Naive thymus-derived CD4-positive, alpha-beta T cell (primary cell): ENCODE results near the gene ARID5B. TPM values are rescaled to one million over a fixed set of nuclear protein-coding genes. Genes with fewer than 3 reads are reported as not detected.
A peak's percentile ranks its signal among the peaks of the same experiment; 100 is the strongest.

Experiments
- ATAC-seq: fragments of 150-1000 bp; cut with Tn5 transposase; 2 replicates; pipeline ENCODE4 v1.10.0; 2021; ENCODE audit warnings: mild to moderate bottlenecking, moderate library complexity
- CTCF ChIA-PET: fragments of 350-600 bp; sonication (Branson Sonifier 250); formaldehyde crosslinking; loops from one replicate; lab custom pipeline; 2021; ENCODE audit warnings: antibody characterized with exemption; lab: Charles Lee
- POLR2A ChIA-PET: fragments of 350-600 bp; sonication (Branson Sonifier 250); formaldehyde crosslinking; loops from one replicate; lab custom pipeline; 2021; ENCODE audit warnings: antibody characterized with exemption, inconsistent platforms; lab: Charles Lee
- DNase-seq, 9 donors: peaks; one replicate each; pipeline versions ENCODE4 v3.0.0 to v3.0.0-alpha.2; 2020 to 2022; ENCODE audit warnings: mixed read lengths in 1 of 9
- H3K27ac ChIP-seq: one replicate; pipeline ENCODE4 v1.7.0; 2013; ENCODE audit warnings: mild to moderate bottlenecking, low read depth, low read length, moderate library complexity
- H3K27me3 ChIP-seq, 2 donors: one replicate each; pipeline ENCODE4 v1.7.0; 2013; ENCODE audit warnings: low read length in 2 of 2, mild to moderate bottlenecking in 2 of 2, moderate library complexity in 2 of 2; ENCODE audit not compliant: control insufficient read depth in 2 of 2, insufficient read depth in 2 of 2
- H3K36me3 ChIP-seq, 3 experiments: 1 replicate in 2 of 3; 2 replicates in 1 of 3; pipeline ENCODE4 v1.7.0; 2013; ENCODE audit warnings: low read length in 3 of 3, mild to moderate bottlenecking in 3 of 3, moderate library complexity in 1 of 3; ENCODE audit not compliant: insufficient read depth in 3 of 3, control insufficient read depth in 2 of 3
- H3K4me1 ChIP-seq, 2 donors: one replicate each; pipeline ENCODE4 v1.7.0; 2013; ENCODE audit warnings: low read length in 2 of 2, mild to moderate bottlenecking in 2 of 2, moderate library complexity in 1 of 2; ENCODE audit not compliant: control insufficient read depth in 2 of 2, insufficient read depth in 2 of 2
- H3K4me3 ChIP-seq: 2 replicates; pipeline ENCODE4 v1.7.0; 2013; ENCODE audit warnings: mild to moderate bottlenecking, low read length
- H3K9me3 ChIP-seq, 3 experiments: 1 replicate in 2 of 3; 2 replicates in 1 of 3; pipeline ENCODE4 v1.7.0; 2013; ENCODE audit warnings: low read length in 3 of 3; ENCODE audit not compliant: control insufficient read depth in 2 of 3
- H3K27ac Mint-ChIP-seq, 9 donors: one replicate each; pipeline ENCODE4 v1.8.0; 2020 to 2022; ENCODE audit warnings: mixed read lengths in 9 of 9, mild to moderate bottlenecking in 8 of 9, moderate library complexity in 5 of 9, inconsistent platforms in 2 of 9
- H3K27me3 Mint-ChIP-seq, 5 donors: one replicate each; pipeline ENCODE4 v1.8.0; 2021 to 2022; ENCODE audit warnings: mixed read lengths in 5 of 5, mild to moderate bottlenecking in 1 of 5
- H3K36me3 Mint-ChIP-seq, 5 donors: one replicate each; pipeline ENCODE4 v1.8.0; 2020 to 2022; ENCODE audit warnings: mixed read lengths in 5 of 5, mild to moderate bottlenecking in 3 of 5, inconsistent platforms in 1 of 5
- H3K4me1 Mint-ChIP-seq, 7 donors: one replicate each; pipeline ENCODE4 v1.8.0; 2020 to 2022; ENCODE audit warnings: mixed read lengths in 7 of 7, mild to moderate bottlenecking in 3 of 7, inconsistent platforms in 1 of 7
- H3K4me3 Mint-ChIP-seq, 10 donors: one replicate each; pipeline ENCODE4 v1.8.0; 2020 to 2022; ENCODE audit warnings: mild to moderate bottlenecking in 10 of 10, mixed read lengths in 10 of 10, moderate library complexity in 6 of 10, inconsistent platforms in 2 of 10
- H3K9me3 Mint-ChIP-seq, 11 donors: one replicate each; pipeline ENCODE4 v1.8.0; 2020 to 2022; ENCODE audit warnings: mixed read lengths in 11 of 11, mild to moderate bottlenecking in 4 of 11, inconsistent platforms in 1 of 11, moderate library complexity in 1 of 11
- intact Hi-C, 2 donors: fragments of 100-400 bp; cut with micrococcal nuclease; formaldehyde crosslinking; loops; one replicate each; pipeline ENCODE4 v1.15.1; 2023
- polyA plus RNA-seq, 2 donors: library from polyadenylated mRNA; unstranded; fragments of 300-500 nt; fragmentation: Illumina TruSeq; gene quantifications; one replicate each; pipeline ENCODE4 v1.2.3, GENCODE V29; 2021
- total RNA-seq, 6 experiments: library from RNA in 5 of 6; stranded (reverse) in 5 of 6; gene quantifications; 1 replicate in 5 of 6; 2 replicates in 1 of 6; pipeline ENCODE4 v1.2.3 and lab custom pipeline; 2021 to 2026

The ARID5B gene
- total and polyA plus RNA-seq, 7 experiments from 2014 or later: 18.6 to 60.8 (median 47.4) TPM

DNA sequence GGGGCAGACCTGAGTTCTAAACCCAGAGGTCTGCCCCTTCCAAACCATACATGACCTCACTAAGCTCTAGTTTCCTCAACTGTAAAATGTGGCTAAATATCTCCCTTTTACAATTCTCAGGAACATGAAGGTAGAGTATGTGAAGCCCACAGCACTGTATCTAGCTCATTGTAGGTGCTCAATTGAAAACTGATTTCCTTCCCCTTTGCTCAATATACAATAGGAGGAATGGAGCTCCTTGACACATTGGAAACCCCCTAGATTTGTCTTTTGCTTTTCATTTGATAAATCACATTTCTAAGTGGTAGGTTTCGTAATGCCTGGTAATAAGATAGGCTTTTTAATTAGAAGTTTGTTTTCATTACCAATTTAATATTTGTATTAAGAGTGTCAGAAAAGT lies 153.3 kb downstream of the ARID5B start:
- ChIA-PET CTCF (interaction anchor here (0.6 to 0.7 kb wide), 2 partner anchors 190 to 1213 kb away, joined by 3 to 4 read pairs; no protein-coding TSS in a partner anchor), POLR2A (interaction anchor here (0.9 to 1.4 kb wide), 4 partner anchors 17 to 157 kb away, joined by 3 read pairs; no protein-coding TSS in a partner anchor)
- intact Hi-C loops: loop anchor here (1.0 kb wide), 2 partner anchors 7 to 9 kb away; no protein-coding TSS in a partner anchor
- Mint-ChIP-seq H3K4me1 (peaks cover 47 to 93% (median 81%) of the 10 kb centered on the region in 7 donors), H3K9me3 (peaks cover 0 to 4% (median 0%) of the 10 kb centered on the region in 11 donors), H3K27me3 (no peaks in the 10 kb centered on the region), H3K36me3 (peaks cover 19 to 87% (median 74%) of the 10 kb centered on the region in 5 donors), H3K27ac (peak overlapping the region; percentile 66 to 100 (median 76)), H3K4me3 (peak overlapping the region in 9 of 10 donors; percentile 25 to 89 (median 59))
- no peak for DNase-seq
- H3K36me3 ChIP-seq: peaks cover 7 to 24% (median 11%) of the 10 kb centered on the region in 3 experiments
- ATAC-seq: peak; percentile 23
- H3K4me1 ChIP-seq: peaks cover 34 to 36% of the 10 kb centered on the region in 2 donors
- no peaks in the 10 kb centered on the region for H3K27me3 ChIP-seq
- peak overlapping the region; percentile 28 for H3K27ac ChIP-seq
- H3K4me3 ChIP-seq: no peak overlapping the region
- no peaks in the 10 kb centered on the region for H3K9me3 ChIP-seq

- peaks cover 50 to 93% (median 75%) of the 10 kb centered on the region in 7 donors for H3K4me1 Mint-ChIP-seq
- peaks cover 34 to 36% of the 10 kb centered on the region in 2 donors for H3K4me1 ChIP-seq
- DNase-seq: no peak
- peak overlapping the region in 5 of 9 donors; percentile 9 to 100 (median 46) for H3K27ac Mint-ChIP-seq
- no peaks in the 10 kb centered on the region for H3K9me3 ChIP-seq
- CTCF ChIA-PET: interaction anchor here (1.1 to 1.2 kb wide), 3 partner anchors 10 to 17 kb away, joined by 3 to 4 read pairs (median 3); no protein-coding TSS in a partner anchor
- peaks cover 10 to 31% (median 12%) of the 10 kb centered on the region in 3 experiments for H3K36me3 ChIP-seq
- peaks cover 0 to 8% (median 0%) of the 10 kb centered on the region in 11 donors for H3K9me3 Mint-ChIP-seq
- peaks cover 28 to 90% (median 86%) of the 10 kb centered on the region in 5 donors for H3K36me3 Mint-ChIP-seq
- H3K27me3 ChIP-seq: no peaks in the 10 kb centered on the region
- no peak overlapping the region for H3K27ac ChIP-seq
- POLR2A ChIA-PET: no interaction called here
- no peak for ATAC-seq
- H3K4me3 Mint-ChIP-seq: peak overlapping the region in 3 of 10 donors; percentile 29 to 80 (median 36)
- no peak overlapping the region for H3K4me3 ChIP-seq
- no peaks in the 10 kb centered on the region for H3K27me3 Mint-ChIP-seq
- intact Hi-C loops: no loop called here
Observed at GRCh38 chr10:62056219-62056618, 154.7 kb downstream of the ARID5B start.

GRCh38 chr10:62056698-62057097 lies 155.2 kb downstream of the ARID5B start:
- H3K4me3 ChIP-seq: no peak overlapping the region
- Mint-ChIP-seq H3K36me3 (peaks cover 29 to 92% (median 87%) of the 10 kb centered on the region in 5 donors), H3K27me3 (no peaks in the 10 kb centered on the region), H3K9me3 (peaks cover 0 to 9% (median 0%) of the 10 kb centered on the region in 11 donors), H3K4me3 (peak overlapping the region in 2 of 10 donors; percentile 36 to 52), H3K27ac (peak overlapping the region in 5 of 9 donors; percentile 24 to 100 (median 81)), H3K4me1 (peaks cover 48 to 95% (median 74%) of the 10 kb centered on the region in 7 donors)
- ATAC-seq (no peak), DNase-seq (no peak)
- peaks cover 10 to 30% (median 12%) of the 10 kb centered on the region in 3 experiments for H3K36me3 ChIP-seq
- intact Hi-C loops: no loop called here
- ChIA-PET CTCF (interaction anchor here (1.1 to 1.2 kb wide), 2 partner anchors 11 to 17 kb away, joined by 3 to 4 read pairs; no protein-coding TSS in a partner anchor), POLR2A (interaction anchor here (0.9 kb wide), 1 partner anchor 10 kb away, joined by 4 read pairs; no protein-coding TSS in a partner anchor)
- H3K9me3 ChIP-seq: no peaks in the 10 kb centered on the region
- no peaks in the 10 kb centered on the region for H3K27me3 ChIP-seq
- peaks cover 32 to 34% of the 10 kb centered on the region in 2 donors for H3K4me1 ChIP-seq
- H3K27ac ChIP-seq: no peak overlapping the region

- Histone ChIP-seq H3K4me3 (no peak overlapping the region), H3K27ac (no peak overlapping the region), H3K27me3 (no peaks in the 10 kb centered on the region), H3K9me3 (no peaks in the 10 kb centered on the region), H3K4me1 (peaks cover 27 to 33% of the 10 kb centered on the region in 2 donors), H3K36me3 (peaks cover 10 to 23% (median 12%) of the 10 kb centered on the region in 3 experiments)
- peaks cover 0 to 10% (median 0%) of the 10 kb centered on the region in 11 donors for H3K9me3 Mint-ChIP-seq
- intact Hi-C loops: no loop called here
- ATAC-seq (no peak), DNase-seq (no peak)
- peaks cover 50 to 95% (median 76%) of the 10 kb centered on the region in 7 donors for H3K4me1 Mint-ChIP-seq
- H3K27me3 Mint-ChIP-seq: no peaks in the 10 kb centered on the region
- ChIA-PET CTCF (interaction anchor here (0.6 to 1.1 kb wide), 2 partner anchors 19 to 188 kb away, joined by 3 to 4 read pairs; no protein-coding TSS in a partner anchor), POLR2A (interaction anchor here (0.9 kb wide), 1 partner anchor 9 kb away, joined by 4 read pairs; no protein-coding TSS in a partner anchor)
- H3K36me3 Mint-ChIP-seq: peaks cover 28 to 91% (median 84%) of the 10 kb centered on the region in 5 donors
- H3K4me3 Mint-ChIP-seq: peak overlapping the region in 1 of 10 donors; percentile 4
- H3K27ac Mint-ChIP-seq: peak overlapping the region in 2 of 9 donors; percentile 26 to 100
Observed at GRCh38 chr10:62057359-62057758, 155.9 kb downstream of the ARID5B start.

GRCh38 chr10:62057850-62058249 lies 156.4 kb downstream of the ARID5B start:
- Mint-ChIP-seq H3K27me3 (no peaks in the 10 kb centered on the region), H3K27ac (peak overlapping the region in 1 of 9 donors; percentile 53), H3K9me3 (peaks cover 0 to 9% (median 0%) of the 10 kb centered on the region in 11 donors), H3K36me3 (peaks cover 24 to 88% (median 80%) of the 10 kb centered on the region in 5 donors), H3K4me3 (peak overlapping the region in 1 of 10 donors; percentile 4), H3K4me1 (peaks cover 48 to 95% (median 75%) of the 10 kb centered on the region in 7 donors)
- peaks cover 23 to 30% of the 10 kb centered on the region in 2 donors for H3K4me1 ChIP-seq
- no peaks in the 10 kb centered on the region for H3K27me3 ChIP-seq
- CTCF ChIA-PET: interaction anchor here (0.6 to 1.1 kb wide), 2 partner anchors 18 to 188 kb away, joined by 3 to 4 read pairs; no protein-coding TSS in a partner anchor
- H3K27ac ChIP-seq: no peak overlapping the region
- H3K36me3 ChIP-seq: peaks cover 7 to 20% (median 12%) of the 10 kb centered on the region in 3 experiments
- no peaks in the 10 kb centered on the region for H3K9me3 ChIP-seq
- DNase-seq: no peak
- intact Hi-C loops: no loop called here
- POLR2A ChIA-PET: interaction anchor here (0.9 kb wide), 1 partner anchor 9 kb away, joined by 4 read pairs; no protein-coding TSS in a partner anchor
- no peak for ATAC-seq
- H3K4me3 ChIP-seq: no peak overlapping the region

- Mint-ChIP-seq H3K27ac (peak overlapping the region in 2 of 9 donors; percentile 50 to 62), H3K27me3 (no peaks in the 10 kb centered on the region), H3K4me1 (peaks cover 44 to 95% (median 75%) of the 10 kb centered on the region in 7 donors), H3K36me3 (peaks cover 21 to 84% (median 80%) of the 10 kb centered on the region in 5 donors), H3K9me3 (peaks cover 0 to 9% (median 0%) of the 10 kb centered on the region in 11 donors), H3K4me3 (no peak overlapping the region)
- ATAC-seq (peak; percentile 37), DNase-seq (no peak)
- ChIA-PET POLR2A (interaction anchor here (2.0 kb wide), 1 partner anchor 8 kb away, joined by 6 read pairs; no protein-coding TSS in a partner anchor), CTCF (interaction anchor here (1.0 to 1.1 kb wide), 2 partner anchors 156 to 187 kb away, joined by 3 to 4 read pairs; no protein-coding TSS in a partner anchor)
- Histone ChIP-seq H3K27me3 (no peaks in the 10 kb centered on the region), H3K36me3 (peaks cover 3 to 20% (median 12%) of the 10 kb centered on the region in 3 experiments), H3K4me3 (no peak overlapping the region), H3K9me3 (no peaks in the 10 kb centered on the region), H3K27ac (no peak overlapping the region), H3K4me1 (peaks cover 17 to 24% of the 10 kb centered on the region in 2 donors)
- intact Hi-C loops: no loop called here
Observed at GRCh38 chr10:62058476-62058875, 157.0 kb downstream of the ARID5B start.
